Kidney (tissue), 22 donors: ENCODE measurements around the gene ZNF436. TPM values are rescaled to one million over a fixed set of nuclear protein-coding genes. Genes with fewer than 3 reads are reported as not detected.

ENCODE experiments used
- DNase-seq, 5 donors: peaks; one replicate each; pipeline ENCODE4 v3.0.0-alpha.2; 2013 to 2020
- FAIRE-seq: peaks from 2 replicates; lab custom pipeline; 2012; peaks lifted over from hg19 to GRCh38; lab: Jason Lieb, UNC
- H3K27ac ChIP-seq, 2 donors: one replicate each; pipeline ENCODE4 v1.7.0; 2013; ENCODE audit warnings: low read depth in 2 of 2, low read length in 2 of 2, inconsistent platforms in 1 of 2
- H3K27me3 ChIP-seq: one replicate; pipeline ENCODE4 v1.7.1; 2013; ENCODE audit warnings: low read length, inconsistent platforms; ENCODE audit not compliant: control insufficient read depth, insufficient read depth
- H3K36me3 ChIP-seq, 3 donors: one replicate each; pipeline versions ENCODE4 v1.7.0 to v1.7.1; 2013; ENCODE audit warnings: low read length in 3 of 3, control low read depth in 1 of 3, inconsistent platforms in 1 of 3; ENCODE audit not compliant: insufficient read depth in 3 of 3, control insufficient read depth in 2 of 3
- H3K4me1 ChIP-seq, 3 donors: one replicate each; pipeline versions ENCODE4 v1.7.0 to v1.7.1; 2013; ENCODE audit warnings: low read length in 3 of 3, inconsistent platforms in 1 of 3, low read depth in 1 of 3; ENCODE audit not compliant: control insufficient read depth in 2 of 3, insufficient read depth in 2 of 3
- H3K4me3 ChIP-seq, 3 donors: one replicate each; pipeline versions ENCODE4 v1.7.0 to v1.8.1; 2013; ENCODE audit warnings: low read length in 3 of 3, control low read depth in 1 of 3, inconsistent platforms in 1 of 3
- H3K9ac ChIP-seq, 3 donors: one replicate each; pipeline versions ENCODE4 v1.7.0 to v1.7.1; 2013; ENCODE audit warnings: low read length in 3 of 3, control low read depth in 1 of 3, inconsistent platforms in 1 of 3
- H3K9me3 ChIP-seq, 3 donors: one replicate each; pipeline versions ENCODE4 v1.7.0 to v1.7.1; 2013; ENCODE audit warnings: low read length in 3 of 3, control low read depth in 1 of 3, inconsistent platforms in 1 of 3; ENCODE audit not compliant: control insufficient read depth in 2 of 3, insufficient read depth in 1 of 3
- CTCF ChIP-seq: IDR thresholded peaks from 3 replicates; pipeline ENCODE4 v1.5.1; 2012; ENCODE audit warnings: mild to moderate bottlenecking, moderate library complexity, borderline replicate concordance; ENCODE audit not compliant: insufficient read depth; ENCODE audit errors: extremely low read depth
- intact Hi-C: fragments of 100-400 bp; cut with DNase I; formaldehyde crosslinking; loops from one replicate; pipeline ENCODE4 v1.11.1; 2022
- long read RNA-seq, 10 donors: library from polyadenylated mRNA in 1 of 10; unstranded in 1 of 10; transcript quantifications; one replicate each; pipeline ENCODE4 v2.0.0 and lab custom pipeline, GENCODE V29; 2021 to 2026
- polyA plus RNA-seq: library from polyadenylated mRNA; stranded (reverse); fragments of 350-450 nt; fragmentation: Illumina TruSeq; extraction: RNeasy Lipid Tissue Mini Kit (QIAGEN cat#74804); gene quantifications from one replicate; pipeline ENCODE4 v1.2.3, GENCODE V29; 2014; ENCODE audit warnings: low read depth, low replicate concordance; ENCODE audit not compliant: insufficient read depth
- total RNA-seq: library from RNA; stranded (reverse); fragmentation: NEBNext Ultra II Directional; extraction: Animal tissue kit (Norgen Biotek cat#: 25700); gene quantifications from one replicate; pipeline ENCODE4 v1.2.1, GENCODE V29; 2021
- donor health status: control.
- donor health status: control.
- donor health status: control.
- donor health status: control.
- donor health status: control.
- donor health status: DM: yes; HTN: yes; CAD: no.
- donor health status: Normal renal cell carcinoma (clear cell type).

ZNF436 gene
- 19.8 TPM for total RNA-seq
- polyA plus RNA-seq: 4.6 TPM
- long read RNA-seq, donor 1: 0 reads
- long read RNA-seq, donor 2, transcript ZNF436-202 (3 exons, 3,788 nt): major isoform, 7 of 7 reads
- long read RNA-seq, donor 2, partial matches to known transcripts: 0 of 7 reads
- long read RNA-seq, donor 2, other reads (novel, unspliced or antisense): 0 of 7 reads
- long read RNA-seq, donor 3, full-length matches to known transcripts: 5 of 5 reads
- long read RNA-seq, donor 3, partial matches to known transcripts: 0 of 5 reads
- long read RNA-seq, donor 3, other reads (novel, unspliced or antisense): 0 of 5 reads
- long read RNA-seq, donor 4, full-length matches to known transcripts: 6 of 6 reads
- long read RNA-seq, donor 4, partial matches to known transcripts: 0 of 6 reads
- long read RNA-seq, donor 4, other reads (novel, unspliced or antisense): 0 of 6 reads
- long read RNA-seq, donor 5: 0 reads
- long read RNA-seq, donor 6, full-length matches to known transcripts: 7 of 7 reads
- long read RNA-seq, donor 6, partial matches to known transcripts: 0 of 7 reads
- long read RNA-seq, donor 6, other reads (novel, unspliced or antisense): 0 of 7 reads
- long read RNA-seq, donor 7, full-length matches to known transcripts: 17 of 22 reads
- long read RNA-seq, donor 7, partial matches to known transcripts: 1 of 22 reads
- long read RNA-seq, donor 7, other reads (novel, unspliced or antisense): 4 of 22 reads
- long read RNA-seq, donor 8, partial matches to known transcripts: 0 of 1 reads
- long read RNA-seq, donor 8, other reads (novel, unspliced or antisense): 0 of 1 reads
- long read RNA-seq, donor 9, full-length matches to known transcripts: 2 of 2 reads
- long read RNA-seq, donor 9, partial matches to known transcripts: 0 of 2 reads
- long read RNA-seq, donor 9, other reads (novel, unspliced or antisense): 0 of 2 reads
- long read RNA-seq, donor 10, partial matches to known transcripts: 0 of 1 reads
- long read RNA-seq, donor 10, other reads (novel, unspliced or antisense): 0 of 1 reads

GRCh38 chr1:23369335-23370013 lies at the start of gene ZNF436:
Gene ZNF436, minus strand, starts transcription at chr1:23369836. Its CDS starts 1,831 bp downstream, at chr1:23368005.
- Histone ChIP-seq H3K9ac (peak within 1 kb of the TSS; percentile 98 to 99 (median 98)), H3K27me3 (no peaks in the 10 kb centered on the region), H3K4me1 (peaks cover 12 to 37% (median 31%) of the 10 kb centered on the region in 3 donors), H3K36me3 (peaks cover 0 to 7% (median 3%) of the 10 kb centered on the region in 3 donors), H3K27ac (peak within 1 kb of the TSS; percentile 99 to 100), H3K4me3 (peak within 1 kb of the TSS; percentile 98 to 100 (median 99)), H3K9me3 (peaks cover 0 to 4% (median 0%) of the 10 kb centered on the region in 3 donors)
- DNase-seq (peak; percentile 78 to 96 (median 88)), FAIRE-seq (no peak)
- intact Hi-C loops: no loop called here
- TF ChIP-seq CTCF: no peak

- no peak for FAIRE-seq
- Histone ChIP-seq H3K4me1 (peaks cover 5 to 26% (median 22%) of the 10 kb centered on the region in 3 donors), H3K27ac (no peak overlapping the region), H3K27me3 (no peaks in the 10 kb centered on the region), H3K9ac (no peak overlapping the region), H3K36me3 (peaks cover 0 to 19% (median 0%) of the 10 kb centered on the region in 3 donors), H3K4me3 (no peak overlapping the region), H3K9me3 (no peaks in the 10 kb centered on the region)
- DNase-seq: peak in 1 of 5 donors; percentile 22
- TF ChIP-seq CTCF: no peak
- intact Hi-C loops: no loop called here
Observed at GRCh38 chr1:23419180-23419579, 49.5 kb upstream of the ZNF436 start.

- no peak overlapping the region for H3K4me3 ChIP-seq
- H3K27ac ChIP-seq: no peak overlapping the region
- no peak for TF ChIP-seq CTCF
- no peak overlapping the region for H3K9ac ChIP-seq
- H3K36me3 ChIP-seq: peaks cover 0 to 19% (median 0%) of the 10 kb centered on the region in 3 donors
- H3K4me1 ChIP-seq: peaks cover 5 to 19% (median 13%) of the 10 kb centered on the region in 3 donors
- intact Hi-C loops: no loop called here
- no peaks in the 10 kb centered on the region for H3K27me3 ChIP-seq
- H3K9me3 ChIP-seq: no peaks in the 10 kb centered on the region
- FAIRE-seq (no peak), DNase-seq (peak in 1 of 5 donors; percentile 28)
Observed at GRCh38 chr1:23417570-23417969, 47.9 kb upstream of the ZNF436 start.
